Measurements from ENCODE around the gene B4GALT3.
"Not testable (repeated sequence)": the region's sequence is repeated elsewhere in the genome, so short reads cannot be mapped to it uniquely, and the experiment has no call there.

Gene B4GALT3

DNA sequence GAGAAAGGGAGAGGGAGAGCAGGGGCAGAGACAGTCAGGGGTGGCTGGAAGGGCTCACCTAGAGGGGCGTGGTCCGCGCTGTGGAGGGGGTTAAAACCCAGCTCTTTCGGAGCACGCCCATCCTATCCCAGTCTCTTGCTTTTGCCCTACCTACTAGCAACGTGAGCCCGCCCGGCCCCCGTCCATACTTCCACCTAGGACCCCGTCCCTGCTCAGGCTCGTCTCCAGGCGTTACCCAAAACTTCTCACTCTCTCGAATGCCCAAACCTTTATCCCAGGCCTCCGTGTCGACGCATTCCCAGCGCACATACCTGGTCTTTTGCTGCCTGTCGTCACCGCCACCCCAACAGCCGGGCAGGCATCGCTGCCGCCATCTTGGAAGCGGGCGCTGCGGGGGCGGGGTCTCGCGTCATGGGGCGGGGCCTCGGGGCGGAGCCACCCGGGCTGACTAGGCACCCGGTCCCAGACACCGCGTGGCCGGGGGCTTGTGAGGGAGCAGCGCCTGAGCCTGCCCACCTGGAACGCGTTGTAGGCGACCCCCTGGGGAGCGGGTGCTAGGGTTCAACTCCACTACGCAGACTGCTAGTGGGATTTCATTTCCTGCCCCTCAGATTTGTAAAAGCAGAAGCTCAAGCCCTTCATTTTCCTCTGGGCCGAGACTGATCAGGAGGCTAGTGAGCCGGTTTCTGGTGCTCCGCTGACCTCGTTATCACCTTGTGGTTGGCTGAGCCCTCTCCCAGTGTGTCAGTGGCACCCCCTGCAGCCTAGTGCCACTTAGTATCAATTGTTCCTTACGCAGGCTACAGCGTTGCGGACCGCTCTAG, at the start of gene B4GALT3:
TSS of gene B4GALT3 (minus strand) at position 396 of the 824 bp plus-strand sequence. CDS start 1,447 bp downstream, outside the sequence.
- peak within 1 kb of the TSS; percentile 88 for H3K4me3 ChIP-seq (ENCODE audit: low read depth, low read length)
- no peak for TF ChIP-seq CTCF (IDR thresholded peaks at IDR 0.05; ENCODE audit: low read depth, low read length)

DNA sequence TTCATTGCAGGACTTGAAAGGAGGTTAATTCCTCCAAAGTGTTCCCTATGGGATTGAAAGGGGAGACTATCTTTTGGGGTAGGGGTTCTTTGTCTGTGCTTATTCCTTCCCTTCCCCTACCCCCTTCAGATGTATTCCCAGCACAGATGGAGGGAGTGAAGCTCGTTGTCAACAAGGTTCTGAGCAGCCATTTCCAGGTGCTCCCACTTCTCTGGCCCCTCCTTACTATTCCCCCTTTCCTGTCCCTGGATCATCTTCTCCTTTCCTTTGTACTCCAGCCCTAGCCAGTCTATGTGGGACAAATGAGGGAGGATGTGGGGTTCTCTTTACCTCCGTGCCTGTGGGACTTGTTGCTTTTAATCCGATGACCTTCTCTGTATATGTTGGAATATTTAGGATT, 49.5 kb upstream of the B4GALT3 start:
- peak overlapping the region; percentile 75 for H3K4me3 ChIP-seq (ENCODE audit: low read depth, low read length)
- no peak for TF ChIP-seq CTCF (IDR thresholded peaks at IDR 0.05; ENCODE audit: low read depth, low read length)

- H3K4me3 ChIP-seq (ENCODE audit: low read depth, low read length): peak overlapping the region; percentile 75
- no peak for TF ChIP-seq CTCF (IDR thresholded peaks at IDR 0.05; ENCODE audit: low read depth, low read length)
Observed at GRCh38 chr1:161226320-161226711, 49.0 kb upstream of the B4GALT3 start.

- peak within 1 kb of the TSS; percentile 75 for H3K4me3 ChIP-seq (ENCODE audit: low read depth, low read length)
- peak; percentile 55 for TF ChIP-seq CTCF (IDR thresholded peaks at IDR 0.05; ENCODE audit: low read depth, low read length)
Observed at GRCh38 chr1:161225534-161226319, 48.4 kb upstream of the B4GALT3 start, which contains the start of gene TOMM40L. TOMM40L (plus strand) TSS chr1:161226060; CDS start chr1:161226490, 430 bp downstream.

- no peak overlapping the region for H3K4me3 ChIP-seq (ENCODE audit: low read depth, low read length)
- no peak for TF ChIP-seq CTCF (IDR thresholded peaks at IDR 0.05; ENCODE audit: low read depth, low read length)
Observed at GRCh38 chr1:161225178-161225533, 47.8 kb upstream of the B4GALT3 start.

DNA sequence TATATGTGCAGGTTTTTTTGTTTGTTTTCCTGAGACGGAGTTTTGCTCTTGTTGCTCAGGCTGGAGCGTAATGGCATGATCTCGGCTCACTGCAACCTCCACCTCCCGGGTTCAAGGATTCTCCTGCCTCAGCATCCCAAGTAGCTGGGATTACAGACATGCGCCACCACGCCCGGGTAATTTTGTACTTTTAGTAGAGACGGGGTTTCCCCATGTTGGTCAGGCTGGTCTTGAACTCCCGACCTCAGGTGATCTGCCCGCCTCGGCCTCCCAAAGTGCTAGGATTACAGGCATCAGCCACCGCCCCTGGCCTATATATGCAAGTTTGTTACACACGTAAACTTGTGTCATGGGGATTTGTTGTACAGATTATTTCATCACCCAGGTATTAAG, 47.4 kb upstream of the B4GALT3 start:
- not testable (repeated sequence) for H3K4me3 ChIP-seq (ENCODE audit: low read depth, low read length)

GRCh38 chr1:161223805-161224694, 46.7 kb upstream of the B4GALT3 start:
- no peak for TF ChIP-seq CTCF (IDR thresholded peaks at IDR 0.05; ENCODE audit: low read depth, low read length)
- no peak overlapping the region for H3K4me3 ChIP-seq (ENCODE audit: low read depth, low read length)

Measured in WI38 (cell line).